Endothelial cell of umbilical vein (primary cell): ENCODE measurements around the gene LAIR2. TPM values are rescaled to one million over a fixed set of nuclear protein-coding genes. Genes with fewer than 3 reads are reported as not detected.

ENCODE experiments used
- BruUV-seq: library from RNA; stranded (reverse); fragments of 400-500 nt; replicated peaks from 2 replicates; lab custom pipeline; 2021; lab: Mats Ljungman, UMichigan
- CTCF ChIA-PET: fragments of 300-600, 350-600 bp; sonication (Branson Sonifier 250); formaldehyde crosslinking; loops from one replicate; lab custom pipeline; 2021; ENCODE audit warnings: antibody characterized with exemption, inconsistent platforms; lab: Charles Lee
- POLR2A ChIA-PET: fragments of 300-600, 350-600 bp; sonication (Branson Sonifier 250); formaldehyde crosslinking; loops from one replicate; lab custom pipeline; 2021; ENCODE audit warnings: antibody characterized with exemption, inconsistent platforms; lab: Charles Lee
- DNase-seq: peaks from one replicate; pipeline ENCODE4 v3.0.0-alpha.2; 2011; ENCODE audit warnings: low read depth, low spot score
- FAIRE-seq: peaks from 2 replicates; lab custom pipeline; 2011; peaks lifted over from hg19 to GRCh38; lab: Jason Lieb, UNC
- H2AFZ ChIP-seq: 2 replicates; pipeline ENCODE4 v1.6.0; 2012; ENCODE audit warnings: low read depth, low read length, control low read depth, inconsistent platforms
- H3K27ac ChIP-seq: 2 replicates; pipeline ENCODE4 v1.5.1; 2011; ENCODE audit warnings: low read depth, mild to moderate bottlenecking, control low read depth, low read length, moderate library complexity; ENCODE audit not compliant: insufficient read depth
- H3K27me3 ChIP-seq, 2 experiments: 2 replicates each; pipeline versions ENCODE4 v1.6.0 to v1.6.1; 2011; ENCODE audit warnings: low read length in 2 of 2, mixed read lengths in 1 of 2; ENCODE audit not compliant: control insufficient read depth in 2 of 2, insufficient read depth in 2 of 2
- H3K36me3 ChIP-seq, 2 experiments: 2 replicates in 1 of 2; 3 replicates in 1 of 2; pipeline ENCODE4 v1.5.1; 2011; ENCODE audit warnings: low read length in 2 of 2, mild to moderate bottlenecking in 1 of 2, moderate library complexity in 1 of 2; ENCODE audit not compliant: control insufficient read depth in 2 of 2, insufficient read depth in 2 of 2; ENCODE audit errors: extremely low read depth in 1 of 2
- H3K4me1 ChIP-seq: 3 replicates; pipeline ENCODE4 v1.5.1; 2011; ENCODE audit warnings: mild to moderate bottlenecking, low read length; ENCODE audit not compliant: control insufficient read depth, insufficient read depth; ENCODE audit errors: extremely low read depth
- H3K4me2 ChIP-seq: 2 replicates; pipeline ENCODE4 v1.6.1; 2011; ENCODE audit warnings: low read length, control low read depth, mixed read lengths; ENCODE audit not compliant: insufficient read depth
- H3K4me3 ChIP-seq, 3 experiments: fragments of 200-600 bp in 1 of 3; sonication (generic), shearing (Covaris generic) in 1 of 3; replicated peaks in 1 of 3; 2 replicates each; pipeline ENCODE4 v1.5.1; 2011 to 2016; ENCODE audit warnings: control low read depth in 3 of 3, low read length in 3 of 3, mild to moderate bottlenecking in 2 of 3, inconsistent platforms in 1 of 3, low read depth in 1 of 3, moderate library complexity in 1 of 3; ENCODE audit not compliant: insufficient read depth in 1 of 3
- H3K79me2 ChIP-seq: 2 replicates; pipeline ENCODE4 v1.6.0; 2012; ENCODE audit warnings: low read length, inconsistent platforms; ENCODE audit not compliant: control insufficient read depth, insufficient read depth
- H3K9ac ChIP-seq: replicated peaks from 2 replicates; pipeline ENCODE3; 2011; ENCODE audit warnings: low read length, control low read depth; ENCODE audit not compliant: insufficient read depth; ENCODE audit errors: extremely low read depth
- H3K9me1 ChIP-seq: replicated peaks from 3 replicates; pipeline ENCODE4 v1.6.0; 2011; ENCODE audit warnings: mild to moderate bottlenecking, low read length; ENCODE audit not compliant: control insufficient read depth, insufficient read depth; ENCODE audit errors: extremely low read depth
- H3K9me3 ChIP-seq: replicated peaks from 2 replicates; pipeline ENCODE4 v1.5.1; 2012; ENCODE audit warnings: low read length, inconsistent platforms; ENCODE audit not compliant: control insufficient read depth, insufficient read depth
- H4K20me1 ChIP-seq: replicated peaks from 2 replicates; pipeline ENCODE3; 2011; ENCODE audit warnings: mild to moderate bottlenecking, low read length; ENCODE audit not compliant: control insufficient read depth, insufficient read depth; ENCODE audit errors: extremely low read depth
- EZH2 ChIP-seq: IDR thresholded peaks from 2 replicates; pipeline ENCODE4 v1.6.1; 2012; ENCODE audit warnings: borderline replicate concordance, low read depth, mild to moderate bottlenecking, moderate library complexity, low read length, inconsistent platforms; ENCODE audit not compliant: severe bottlenecking
- FOS ChIP-seq: IDR thresholded peaks from 2 replicates; pipeline ENCODE4 v1.6.1; 2011; ENCODE audit warnings: mild to moderate bottlenecking, low read length, moderate library complexity, borderline replicate concordance; ENCODE audit not compliant: insufficient read depth
- GATA2 ChIP-seq: IDR thresholded peaks from 2 replicates; pipeline ENCODE4 v1.7.0; 2011; ENCODE audit warnings: low read depth, mild to moderate bottlenecking, moderate library complexity, mixed read lengths, low read length; ENCODE audit not compliant: insufficient read length, insufficient read depth
- POLR2A ChIP-seq: IDR thresholded peaks from 2 replicates; pipeline ENCODE4 v1.6.1; 2012; ENCODE audit warnings: low read depth, mild to moderate bottlenecking, control low read depth, low read length
- POLR2AphosphoS5 ChIP-seq: IDR thresholded peaks from 2 replicates; pipeline ENCODE4 v1.6.1; 2012; ENCODE audit warnings: low read depth, mild to moderate bottlenecking, control low read depth, low read length, moderate library complexity; ENCODE audit not compliant: insufficient read depth
- dilution Hi-C: fragments of 300-500 bp; cut with MboI; formaldehyde crosslinking; loops from one replicate; pipeline ENCODE4 v1.15.0; 2019; ENCODE audit warnings: low sequenced_read_pairs; ENCODE audit not compliant: extremely low pct_ligation_motif_present
- intact Hi-C: fragments of 100-400 bp; cut with micrococcal nuclease; formaldehyde crosslinking; loops from one replicate; pipeline ENCODE4 v1.10.0; 2022
- polyA plus RNA-seq, 4 experiments: library from polyadenylated mRNA; depleted of rRNA in 3 of 4; stranded (reverse) in 3 of 4; unstranded in 1 of 4; fragments of >200 nt; gene quantifications; 2 replicates each; pipeline versions ENCODE4 v1.2.1 to v1.2.3, GENCODE V29; 2011 to 2012; ENCODE audit warnings: missing spikeins in 1 of 4
- total RNA-seq: library from RNA; stranded (reverse); gene quantifications from 2 replicates; pipeline ENCODE4 v1.2.3, GENCODE V29; 2021
- TF ChIP-seq, protein P1 (sequence below), 2 donors: IDR thresholded peaks; 1 replicate in 1 of 2; 2 replicates in 1 of 2; pipeline ENCODE4 v1.5.1; 2011; ENCODE audit warnings: low read length in 2 of 2, mild to moderate bottlenecking in 2 of 2, moderate library complexity in 2 of 2, control low read depth in 1 of 2, inconsistent platforms in 1 of 2, low read depth in 1 of 2; ENCODE audit not compliant: insufficient read depth in 1 of 2; ENCODE audit errors: extremely low read depth in 1 of 2

Gene LAIR2
- total and polyA plus RNA-seq, 2 donors (not counting 3 experiments of a cell fraction or from before 2014, with no cell fraction given): not detected

- Histone ChIP-seq H3K27ac (no peak overlapping the region), H4K20me1 (no peaks in the 10 kb centered on the region), H3K4me1 (peaks cover 32% of the 10 kb centered on the region), H3K9ac (no peak overlapping the region), H3K79me2 (no peaks in the 10 kb centered on the region), H3K4me2 (no peak overlapping the region), H3K9me1 (no peaks in the 10 kb centered on the region), H2AFZ (no peak overlapping the region), H3K4me3 (no peak overlapping the region), H3K36me3 (no peaks in the 10 kb centered on the region), H3K27me3 (no peaks in the 10 kb centered on the region), H3K9me3 (no peaks in the 10 kb centered on the region)
- POLR2A ChIA-PET: no interaction called here
- no TSS peak for BruUV-seq
- DNase-seq (no peak), FAIRE-seq (no peak)
- intact Hi-C loops (no loop called here), dilution Hi-C loops (no loop called here)
- CTCF ChIA-PET: no interaction called here
- TF ChIP-seq, protein P1, sequence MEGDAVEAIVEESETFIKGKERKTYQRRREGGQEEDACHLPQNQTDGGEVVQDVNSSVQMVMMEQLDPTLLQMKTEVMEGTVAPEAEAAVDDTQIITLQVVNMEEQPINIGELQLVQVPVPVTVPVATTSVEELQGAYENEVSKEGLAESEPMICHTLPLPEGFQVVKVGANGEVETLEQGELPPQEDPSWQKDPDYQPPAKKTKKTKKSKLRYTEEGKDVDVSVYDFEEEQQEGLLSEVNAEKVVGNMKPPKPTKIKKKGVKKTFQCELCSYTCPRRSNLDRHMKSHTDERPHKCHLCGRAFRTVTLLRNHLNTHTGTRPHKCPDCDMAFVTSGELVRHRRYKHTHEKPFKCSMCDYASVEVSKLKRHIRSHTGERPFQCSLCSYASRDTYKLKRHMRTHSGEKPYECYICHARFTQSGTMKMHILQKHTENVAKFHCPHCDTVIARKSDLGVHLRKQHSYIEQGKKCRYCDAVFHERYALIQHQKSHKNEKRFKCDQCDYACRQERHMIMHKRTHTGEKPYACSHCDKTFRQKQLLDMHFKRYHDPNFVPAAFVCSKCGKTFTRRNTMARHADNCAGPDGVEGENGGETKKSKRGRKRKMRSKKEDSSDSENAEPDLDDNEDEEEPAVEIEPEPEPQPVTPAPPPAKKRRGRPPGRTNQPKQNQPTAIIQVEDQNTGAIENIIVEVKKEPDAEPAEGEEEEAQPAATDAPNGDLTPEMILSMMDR (IDR thresholded peaks at IDR 0.05; ENCODE audit: extremely low read depth in 1 of 2, insufficient read depth in 1 of 2, low read depth in 1 of 2, low read length in 2 of 2): no peak
Measured at GRCh38 chr19:54525636-54526035, 23.0 kb downstream of the LAIR2 start.

GRCh38 chr19:54526972-54527371 lies 24.3 kb downstream of the LAIR2 start:
- ChIA-PET POLR2A (no interaction called here), CTCF (interaction anchor here (1.4 kb wide), 1 partner anchor 10 kb away, joined by 3 read pairs; no protein-coding TSS in a partner anchor)
- Histone ChIP-seq H3K4me1 (peaks cover 20% of the 10 kb centered on the region), H2AFZ (no peak overlapping the region), H3K4me2 (no peak overlapping the region), H3K36me3 (no peaks in the 10 kb centered on the region), H3K79me2 (no peaks in the 10 kb centered on the region), H4K20me1 (no peaks in the 10 kb centered on the region), H3K27ac (no peak overlapping the region), H3K9me3 (no peaks in the 10 kb centered on the region), H3K9me1 (no peaks in the 10 kb centered on the region), H3K9ac (no peak overlapping the region), H3K4me3 (no peak overlapping the region), H3K27me3 (no peaks in the 10 kb centered on the region)
- FAIRE-seq (no peak), DNase-seq (no peak)
- BruUV-seq: no TSS peak
- no peak for TF ChIP-seq FOS
- no peak for TF ChIP-seq GATA2
- no peak for TF ChIP-seq POLR2A
- no peak for TF ChIP-seq EZH2
- no peak for TF ChIP-seq POLR2AphosphoS5
- TF ChIP-seq, protein P1 (IDR thresholded peaks at IDR 0.05; ENCODE audit: extremely low read depth in 1 of 2, insufficient read depth in 1 of 2, low read depth in 1 of 2, low read length in 2 of 2): no peak
- intact Hi-C loops (no loop called here), dilution Hi-C loops (no loop called here)
